Measurements from ENCODE around the gene ABCB10. TPM values are rescaled to one million over a fixed set of nuclear protein-coding genes. Genes with fewer than 3 reads are reported as not detected.

Gene ABCB10
- total and polyA plus RNA-seq, 9 donors, result 5.6 to 15.4 (median 10.1) TPM

DNA sequence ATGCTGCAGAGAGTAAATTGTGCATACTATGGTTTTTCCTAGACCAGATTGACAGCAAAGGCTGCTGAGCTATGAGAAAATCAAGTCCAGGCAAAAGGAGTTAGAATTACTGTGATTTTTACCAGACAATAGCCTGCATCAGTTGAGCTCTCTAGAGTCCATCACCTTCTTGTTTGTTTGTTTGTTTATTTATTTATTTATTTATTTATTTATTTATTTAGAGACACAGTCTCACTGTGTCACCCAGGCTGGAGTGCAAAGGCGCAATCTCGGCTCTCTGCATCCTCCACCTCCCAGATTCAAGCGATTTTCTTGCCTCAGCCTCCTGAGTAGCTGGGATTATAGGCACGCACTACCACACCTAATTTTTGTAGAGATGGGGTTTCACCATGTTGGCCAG is 24.2 kb upstream of the ABCB10 start:
- Histone ChIP-seq H3K9me3 (no peaks in the 10 kb centered on the region), H3K4me1 (ENCODE audit: insufficient read depth) (peaks cover 6% of the 10 kb centered on the region), H3K27me3 (no peaks in the 10 kb centered on the region), H3K36me3 (no peaks in the 10 kb centered on the region), H3K27ac (no peak overlapping the region), H3K4me3 (no peak overlapping the region)
- no peak for DNase-seq
- intact Hi-C loops (cut with DNase I), result no loop called here
- WGBS, 3 donors, result 94 to 97% (median 96%) methylated on average over 4 of the region's 4 CpGs
- no peak for TF ChIP-seq POLR2A (IDR thresholded peaks at IDR 0.05)
- no peak for TF ChIP-seq EP300 (IDR thresholded peaks at IDR 0.05)
- TF ChIP-seq, protein P1, sequence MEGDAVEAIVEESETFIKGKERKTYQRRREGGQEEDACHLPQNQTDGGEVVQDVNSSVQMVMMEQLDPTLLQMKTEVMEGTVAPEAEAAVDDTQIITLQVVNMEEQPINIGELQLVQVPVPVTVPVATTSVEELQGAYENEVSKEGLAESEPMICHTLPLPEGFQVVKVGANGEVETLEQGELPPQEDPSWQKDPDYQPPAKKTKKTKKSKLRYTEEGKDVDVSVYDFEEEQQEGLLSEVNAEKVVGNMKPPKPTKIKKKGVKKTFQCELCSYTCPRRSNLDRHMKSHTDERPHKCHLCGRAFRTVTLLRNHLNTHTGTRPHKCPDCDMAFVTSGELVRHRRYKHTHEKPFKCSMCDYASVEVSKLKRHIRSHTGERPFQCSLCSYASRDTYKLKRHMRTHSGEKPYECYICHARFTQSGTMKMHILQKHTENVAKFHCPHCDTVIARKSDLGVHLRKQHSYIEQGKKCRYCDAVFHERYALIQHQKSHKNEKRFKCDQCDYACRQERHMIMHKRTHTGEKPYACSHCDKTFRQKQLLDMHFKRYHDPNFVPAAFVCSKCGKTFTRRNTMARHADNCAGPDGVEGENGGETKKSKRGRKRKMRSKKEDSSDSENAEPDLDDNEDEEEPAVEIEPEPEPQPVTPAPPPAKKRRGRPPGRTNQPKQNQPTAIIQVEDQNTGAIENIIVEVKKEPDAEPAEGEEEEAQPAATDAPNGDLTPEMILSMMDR (IDR thresholded peaks at IDR 0.05), result no peak

DNA sequence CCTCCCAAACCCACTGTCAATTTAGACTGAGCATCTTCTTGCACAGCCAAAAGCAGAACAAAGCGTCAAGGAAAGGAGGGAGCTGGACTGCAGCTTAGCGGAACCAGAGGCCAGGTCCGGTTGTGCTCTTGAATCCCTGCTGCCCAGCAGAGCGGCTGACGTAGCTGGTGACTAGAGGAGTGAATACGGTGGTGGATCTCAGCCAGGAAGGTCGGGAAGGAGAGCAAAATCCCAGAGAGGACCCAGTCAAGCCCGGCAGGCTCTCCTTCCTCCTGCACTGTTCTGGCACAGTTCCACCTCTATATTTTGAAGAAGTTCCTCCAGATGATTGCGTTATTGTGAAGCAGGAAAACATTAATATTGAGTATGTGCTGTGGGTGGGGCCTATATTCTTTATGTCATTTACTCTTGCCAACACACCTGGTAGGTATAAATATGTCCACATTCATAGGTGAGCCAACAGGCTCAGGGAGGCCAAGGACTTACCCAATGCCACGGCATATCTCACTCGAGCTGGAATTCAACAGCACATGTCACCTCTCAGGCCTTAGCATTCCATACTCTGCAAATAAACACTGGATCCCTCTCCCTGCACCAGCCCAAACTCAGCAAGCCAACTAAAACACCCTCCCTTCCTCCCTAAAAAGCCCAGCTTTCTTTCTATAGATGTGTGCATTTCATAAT is 23.6 kb upstream of the ABCB10 start:
- TF ChIP-seq EP300 (IDR thresholded peaks at IDR 0.05) (no peak), POLR2A (IDR thresholded peaks at IDR 0.05) (no peak)
- TF ChIP-seq, protein P1 (IDR thresholded peaks at IDR 0.05), result no peak
- DNase-seq, result peak; percentile 47 to 62 (median 52)
- Histone ChIP-seq H3K4me3 (no peak overlapping the region), H3K36me3 (no peaks in the 10 kb centered on the region), H3K9me3 (no peaks in the 10 kb centered on the region), H3K27me3 (no peaks in the 10 kb centered on the region), H3K27ac (peak overlapping the region in 1 of 2 donors; percentile 25), H3K4me1 (ENCODE audit: insufficient read depth) (peaks cover 6% of the 10 kb centered on the region)
- WGBS, 3 donors, result 12 to 15% (median 13%) methylated on average over 11 of the region's 11 CpGs
- intact Hi-C loops (cut with DNase I), result no loop called here

DNA sequence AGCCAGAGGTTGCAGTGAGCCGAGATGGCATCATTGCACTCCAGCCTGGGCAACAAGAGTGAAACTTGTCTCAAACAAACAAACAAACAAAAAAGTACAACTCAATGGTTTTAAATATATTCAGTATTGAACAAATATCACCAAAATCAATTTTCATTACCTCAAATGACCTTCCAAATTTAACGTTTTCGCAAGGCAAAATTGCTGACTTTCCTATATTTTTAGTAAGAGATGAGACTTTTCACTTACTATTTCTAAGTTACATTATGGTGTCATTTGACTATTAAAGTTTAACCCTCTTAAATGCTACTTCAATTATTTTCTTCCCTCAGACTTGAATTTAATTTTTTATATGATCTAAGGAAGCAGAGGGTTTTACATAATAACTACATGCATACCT is 23.0 kb upstream of the ABCB10 start:
- WGBS, 3 donors, result 84 to 86% (median 85%) methylated on average over 3 of the region's 3 CpGs

DNA sequence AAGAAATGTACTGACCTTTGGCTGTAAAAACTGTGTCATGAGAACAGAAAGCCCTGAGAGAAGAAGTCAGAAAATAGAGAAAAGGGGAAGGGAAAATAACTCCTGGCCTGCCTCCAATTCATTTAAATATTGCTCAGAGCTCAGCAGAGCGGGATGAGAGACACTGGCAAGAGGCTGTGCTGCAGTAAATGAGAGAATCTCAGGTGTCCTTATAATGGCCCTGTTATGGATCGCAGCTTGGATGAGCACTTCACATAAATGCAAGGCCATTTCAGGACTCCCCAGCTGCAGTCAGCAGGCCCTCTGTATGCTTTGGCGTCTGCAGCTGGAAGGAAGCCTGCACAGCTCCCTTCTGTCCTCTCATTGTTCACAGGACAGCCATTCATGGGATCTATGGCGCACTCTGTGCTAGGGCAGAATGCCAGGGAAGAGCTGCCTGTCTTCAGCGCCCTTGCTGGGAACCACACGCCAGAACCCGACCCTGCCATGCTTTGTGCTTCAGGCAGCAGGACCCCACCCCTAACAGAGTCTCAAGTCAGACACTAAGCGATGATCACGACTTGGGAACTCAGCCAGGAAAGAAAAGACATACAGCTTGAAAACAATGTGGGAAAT is 20.7 kb upstream of the ABCB10 start:
- TF ChIP-seq EP300 (IDR thresholded peaks at IDR 0.05) (no peak), POLR2A (IDR thresholded peaks at IDR 0.05) (no peak)
- TF ChIP-seq, protein P1 (IDR thresholded peaks at IDR 0.05), result no peak
- Histone ChIP-seq H3K27me3 (no peaks in the 10 kb centered on the region), H3K36me3 (no peaks in the 10 kb centered on the region), H3K9me3 (no peaks in the 10 kb centered on the region), H3K27ac (no peak overlapping the region), H3K4me1 (ENCODE audit: insufficient read depth) (peaks cover 6% of the 10 kb centered on the region), H3K4me3 (no peak overlapping the region)
- intact Hi-C loops (cut with DNase I), result no loop called here
- WGBS, 3 donors, result 16 to 18% (median 18%) methylated on average over 9 of the region's 9 CpGs
- DNase-seq, result peak in 2 of 5 donors; percentile 23 to 42

More for the DNA sequence above, 23.0 kb upstream of the ABCB10 start:
- no peaks in the 10 kb centered on the region for H3K36me3 ChIP-seq
- H3K4me3 ChIP-seq, result no peak overlapping the region
- no peaks in the 10 kb centered on the region for H3K9me3 ChIP-seq
- no peak for DNase-seq
- TF ChIP-seq POLR2A (IDR thresholded peaks at IDR 0.05) (no peak), EP300 (IDR thresholded peaks at IDR 0.05) (no peak)
- TF ChIP-seq, protein P1 (IDR thresholded peaks at IDR 0.05), result no peak
- no peaks in the 10 kb centered on the region for H3K27me3 ChIP-seq
- intact Hi-C loops (cut with DNase I), result no loop called here
- no peak overlapping the region for H3K27ac ChIP-seq
- H3K4me1 ChIP-seq (ENCODE audit: insufficient read depth), result peaks cover 6% of the 10 kb centered on the region

Data from ovary (tissue), 9 donors.